Body of pancreas (tissue), 4 donors: ENCODE measurements around the gene CCBE1. TPM values are rescaled to one million over a fixed set of nuclear protein-coding genes. Genes with fewer than 3 reads are reported as not detected.
"Not testable (repeated sequence)": the region's sequence is repeated elsewhere in the genome, so short reads cannot be mapped to it uniquely, and the experiment has no call there.

Experiments used
- ATAC-seq: fragments of 150-250 bp; one replicate; pipeline ENCODE4 v1.9.1; 2016
- DNase-seq, 4 donors: peaks; one replicate each; pipeline ENCODE4 v3.0.0-alpha.2; 2019
- H3K27ac ChIP-seq, 4 donors: fragments of 200-600 bp; sonication (generic); 1 replicate in 3 of 4; 2 replicates in 1 of 4; pipeline versions ENCODE4 v1.5.1 to v1.6.1; 2016 to 2019; ENCODE audit warnings: mild to moderate bottlenecking in 1 of 4, mixed read lengths in 1 of 4, moderate library complexity in 1 of 4
- H3K27me3 ChIP-seq, 2 donors: fragments of 200-600 bp; sonication (generic); one replicate each; pipeline ENCODE4 v1.6.0; 2016; ENCODE audit warnings: mild to moderate bottlenecking in 1 of 2
- H3K36me3 ChIP-seq, 2 donors: fragments of 200-600 bp; sonication (generic); replicated peaks in 1 of 2; 2 replicates each; pipeline ENCODE4 v1.5.1; 2016; ENCODE audit warnings: low read depth in 2 of 2; ENCODE audit not compliant: insufficient read depth in 1 of 2
- H3K4me1 ChIP-seq: fragments of 200-600 bp; sonication (generic); one replicate; pipeline ENCODE4 v1.6.0; 2016
- H3K4me3 ChIP-seq, 2 donors: fragments of 200-600 bp; sonication (generic); 1 replicate in 1 of 2; 2 replicates in 1 of 2; pipeline ENCODE4 v1.5.1; 2016 to 2019
- H3K9me3 ChIP-seq, 3 donors: fragments of 200-600 bp; sonication (generic); 1 replicate in 2 of 3; 2 replicates in 1 of 3; pipeline ENCODE4 v1.5.1; 2016
- POLR2A ChIP-seq, 3 donors: fragments of 450-650 bp; IDR thresholded peaks; one replicate each; pipeline ENCODE4 v1.6.1; 2016; ENCODE audit warnings: antibody characterized with exemption in 3 of 3, mild to moderate bottlenecking in 2 of 3
- WGBS, 2 donors: methylation state at CpG; one replicate each; pipeline ENCODE4 v1.1.5; 2017; 5-methylcytosine and 5-hydroxymethylcytosine counted together
- intact Hi-C: fragments of 100-400 bp; cut with DNase I; formaldehyde crosslinking; loops from one replicate; pipeline ENCODE4 v1.15.1; 2023
- total RNA-seq, 2 donors: library from RNA; depleted of rRNA; stranded (reverse); fragments of >200 nt; gene quantifications; one replicate each; pipeline ENCODE4 v1.1.0, GENCODE V29; 2016
- TF ChIP-seq, protein P1 (sequence below), 7 experiments: fragments of 450-650 bp in 4 of 7; fragments of 200-600 bp in 3 of 7; sonication (generic) in 3 of 7; IDR thresholded peaks; one replicate each; pipeline ENCODE4 v1.5.1; 2016 to 2019; ENCODE audit warnings: antibody characterized with exemption in 7 of 7

Gene CCBE1
- total RNA-seq, 2 donors from 2014 or later, result 0.99 to 4.4 TPM

DNA sequence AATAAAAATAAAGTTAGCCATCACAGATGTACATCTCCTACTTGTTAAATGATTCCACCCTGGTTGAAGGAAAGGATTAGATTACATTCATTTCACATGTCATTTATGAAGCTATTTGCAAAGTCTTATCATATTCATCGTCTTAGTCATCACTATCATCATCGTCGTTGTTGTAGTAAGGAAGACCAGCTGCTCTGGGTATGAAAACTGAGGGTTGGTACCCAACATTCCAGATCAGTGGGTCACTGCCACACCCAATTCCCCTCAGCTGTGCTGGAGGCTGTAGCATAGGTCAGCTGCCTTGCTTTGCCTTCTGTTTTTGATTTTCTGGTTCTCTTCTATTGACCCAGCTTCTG is 20.9 kb upstream of the CCBE1 start:
- 61 to 67% methylated on average over 3 of the region's 3 CpGs for WGBS, 2 donors
- Histone ChIP-seq H3K4me1 (no peaks in the 10 kb centered on the region), H3K27ac (no peak overlapping the region), H3K4me3 (no peak overlapping the region), H3K9me3 (no peaks in the 10 kb centered on the region), H3K27me3 (no peaks in the 10 kb centered on the region), H3K36me3 (no peaks in the 10 kb centered on the region)
- DNase-seq, result no peak
- intact Hi-C loops, result no loop called here
- ATAC-seq, result no peak
- TF ChIP-seq, protein P1, sequence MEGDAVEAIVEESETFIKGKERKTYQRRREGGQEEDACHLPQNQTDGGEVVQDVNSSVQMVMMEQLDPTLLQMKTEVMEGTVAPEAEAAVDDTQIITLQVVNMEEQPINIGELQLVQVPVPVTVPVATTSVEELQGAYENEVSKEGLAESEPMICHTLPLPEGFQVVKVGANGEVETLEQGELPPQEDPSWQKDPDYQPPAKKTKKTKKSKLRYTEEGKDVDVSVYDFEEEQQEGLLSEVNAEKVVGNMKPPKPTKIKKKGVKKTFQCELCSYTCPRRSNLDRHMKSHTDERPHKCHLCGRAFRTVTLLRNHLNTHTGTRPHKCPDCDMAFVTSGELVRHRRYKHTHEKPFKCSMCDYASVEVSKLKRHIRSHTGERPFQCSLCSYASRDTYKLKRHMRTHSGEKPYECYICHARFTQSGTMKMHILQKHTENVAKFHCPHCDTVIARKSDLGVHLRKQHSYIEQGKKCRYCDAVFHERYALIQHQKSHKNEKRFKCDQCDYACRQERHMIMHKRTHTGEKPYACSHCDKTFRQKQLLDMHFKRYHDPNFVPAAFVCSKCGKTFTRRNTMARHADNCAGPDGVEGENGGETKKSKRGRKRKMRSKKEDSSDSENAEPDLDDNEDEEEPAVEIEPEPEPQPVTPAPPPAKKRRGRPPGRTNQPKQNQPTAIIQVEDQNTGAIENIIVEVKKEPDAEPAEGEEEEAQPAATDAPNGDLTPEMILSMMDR (IDR thresholded peaks at IDR 0.05), result no peak
- no peak for TF ChIP-seq POLR2A (IDR thresholded peaks at IDR 0.05)

DNA sequence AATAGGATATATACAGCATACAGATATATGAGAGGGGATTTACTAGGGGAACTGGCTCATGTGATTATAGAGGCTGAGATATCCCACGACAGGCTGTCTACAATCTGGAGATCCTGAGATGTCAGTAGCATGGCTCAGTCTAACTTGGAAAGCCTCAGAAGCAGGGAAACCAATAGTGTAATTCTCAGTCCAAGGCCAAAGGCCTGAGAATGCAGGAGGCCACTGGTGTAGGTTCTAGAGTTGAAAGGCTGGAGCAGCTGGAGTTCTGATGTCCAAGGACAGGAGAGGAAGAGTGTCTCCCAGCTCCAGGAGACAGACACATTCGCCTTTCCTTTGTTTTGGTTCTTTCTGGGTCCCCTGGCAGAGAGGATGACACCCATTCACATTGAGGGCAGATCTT is 20.1 kb upstream of the CCBE1 start:
- Histone ChIP-seq H3K4me3 (no peak overlapping the region), H3K9me3 (no peaks in the 10 kb centered on the region), H3K27ac (no peak overlapping the region), H3K4me1 (no peaks in the 10 kb centered on the region), H3K27me3 (no peaks in the 10 kb centered on the region), H3K36me3 (no peaks in the 10 kb centered on the region)
- WGBS, 2 donors, result 35 to 42% methylated on average over 2 of the region's 2 CpGs
- intact Hi-C loops, result no loop called here
- DNase-seq (no peak), ATAC-seq (no peak)
- no peak for TF ChIP-seq POLR2A (IDR thresholded peaks at IDR 0.05)
- TF ChIP-seq, protein P1 (IDR thresholded peaks at IDR 0.05), result no peak

DNA sequence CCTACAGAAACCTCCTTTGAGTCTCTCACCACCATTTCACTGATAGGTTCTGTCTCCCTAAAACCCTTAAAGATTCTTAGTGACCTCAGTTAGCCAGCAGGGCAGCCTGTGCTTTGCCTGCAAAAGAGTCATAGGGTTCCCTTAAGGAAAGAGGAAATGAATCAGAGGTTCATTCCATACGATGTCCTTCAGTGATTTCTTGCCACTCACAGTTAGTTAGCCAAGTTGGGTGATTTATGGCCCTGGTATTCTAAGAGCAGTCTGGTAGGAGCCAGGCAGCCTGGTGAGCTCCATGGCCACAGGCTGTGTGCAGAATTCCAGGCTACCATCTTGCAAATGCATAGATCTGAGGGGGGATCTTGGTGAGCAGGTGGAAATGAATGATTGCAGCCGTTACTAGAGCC is 18.7 kb upstream of the CCBE1 start:
- Histone ChIP-seq H3K27me3 (no peaks in the 10 kb centered on the region), H3K27ac (no peak overlapping the region), H3K36me3 (no peaks in the 10 kb centered on the region), H3K9me3 (no peaks in the 10 kb centered on the region), H3K4me3 (no peak overlapping the region), H3K4me1 (no peaks in the 10 kb centered on the region)
- 36 to 41% methylated on average over 2 of the region's 2 CpGs for WGBS, 2 donors
- DNase-seq (no peak), ATAC-seq (no peak)
- TF ChIP-seq POLR2A (IDR thresholded peaks at IDR 0.05), result no peak
- TF ChIP-seq, protein P1 (IDR thresholded peaks at IDR 0.05), result no peak
- intact Hi-C loops, result no loop called here

DNA sequence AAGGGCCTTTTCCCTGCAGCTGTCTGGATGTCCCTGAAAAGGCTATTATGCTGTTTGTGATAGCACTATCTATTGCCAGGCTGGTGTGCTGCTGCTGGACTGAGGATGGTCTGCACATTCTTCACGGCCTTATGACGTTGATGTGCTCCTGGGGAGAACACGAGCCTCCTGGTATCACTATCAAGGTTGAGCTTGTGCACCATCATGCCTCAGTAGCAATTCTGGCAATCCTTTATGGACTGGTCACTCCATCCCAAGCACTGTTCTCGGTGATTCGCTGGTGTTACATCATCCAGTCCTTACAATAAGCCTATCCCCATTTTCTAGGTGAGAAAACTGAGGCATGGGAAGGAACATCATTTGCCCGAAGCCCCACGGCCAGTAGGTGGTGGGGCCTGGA is 18.2 kb upstream of the CCBE1 start:
- H3K9me3 ChIP-seq, result no peaks in the 10 kb centered on the region
- DNase-seq (no peak), ATAC-seq (no peak)
- no peaks in the 10 kb centered on the region for H3K4me1 ChIP-seq
- no peak overlapping the region for H3K27ac ChIP-seq
- H3K27me3 ChIP-seq, result no peaks in the 10 kb centered on the region
- WGBS, 2 donors, result 60 to 68% methylated on average over 7 of the region's 7 CpGs
- H3K4me3 ChIP-seq, result no peak overlapping the region
- H3K36me3 ChIP-seq, result no peaks in the 10 kb centered on the region
- TF ChIP-seq POLR2A (IDR thresholded peaks at IDR 0.05), result no peak
- TF ChIP-seq, protein P1 (IDR thresholded peaks at IDR 0.05), result no peak
- intact Hi-C loops, result no loop called here

DNA sequence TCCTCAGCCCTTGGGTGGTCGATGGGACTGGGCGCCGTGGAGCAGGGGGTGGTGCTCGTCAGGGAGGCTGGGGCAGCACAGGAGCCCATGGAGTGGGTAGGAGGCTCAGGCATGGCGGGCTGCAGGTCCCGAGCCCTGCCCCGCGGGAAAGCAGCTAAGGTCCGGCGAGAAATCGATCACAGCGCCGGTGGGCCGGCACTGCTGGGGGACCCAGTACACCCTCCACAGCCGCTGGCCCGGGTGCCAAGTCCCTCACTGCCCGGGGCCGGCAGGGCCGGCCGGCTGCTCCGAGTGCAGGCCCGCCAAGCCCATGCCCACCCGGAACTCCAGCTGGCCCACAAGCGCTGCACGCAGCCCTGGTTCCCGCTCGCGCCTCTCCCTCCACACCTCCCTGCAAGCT is 16.9 kb upstream of the CCBE1 start:
- ATAC-seq, H3K4me1 ChIP-seq, H3K36me3 ChIP-seq, H3K9me3 ChIP-seq, intact Hi-C loops, H3K27ac ChIP-seq, DNase-seq, H3K4me3 ChIP-seq, H3K27me3 ChIP-seq: not testable (repeated sequence)
- 93% methylated on average over 14 of the region's 28 CpGs; no CpG with 5 or more reads in 1 of the 2 donors for WGBS, 2 donors
